Globus pallidus (tissue), 1 donor: ENCODE measurements around the gene MAN1A2.

Source experiments
- DNase-seq: peaks from one replicate; pipeline ENCODE4 v3.0.0-alpha.2; 2015; ENCODE audit warnings: low spot score

MAN1A2 gene

GRCh38 chr1:117495068-117495467 lies 127.8 kb downstream of the MAN1A2 start:
- no peak for DNase-seq

DNA sequence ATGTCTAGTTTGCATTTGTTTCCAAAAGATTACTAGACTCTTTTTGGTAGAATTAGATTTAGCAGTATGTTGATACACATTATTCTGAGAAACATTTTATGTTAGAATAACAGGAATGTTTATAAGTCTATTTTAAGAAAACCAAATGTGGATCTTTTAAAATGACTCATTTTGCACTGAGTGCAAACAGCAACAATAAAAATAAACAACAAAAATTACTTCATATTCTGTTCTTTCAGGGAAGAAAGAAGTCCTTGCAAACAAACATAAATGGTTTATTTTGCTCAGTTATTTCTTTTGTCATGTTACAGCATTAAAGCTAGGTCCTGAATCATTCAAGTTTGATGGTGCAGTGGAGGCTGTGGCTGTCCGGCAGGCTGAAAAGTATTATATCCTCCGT lies 131.8 kb downstream of the MAN1A2 start:
- DNase-seq: no peak

DNA sequence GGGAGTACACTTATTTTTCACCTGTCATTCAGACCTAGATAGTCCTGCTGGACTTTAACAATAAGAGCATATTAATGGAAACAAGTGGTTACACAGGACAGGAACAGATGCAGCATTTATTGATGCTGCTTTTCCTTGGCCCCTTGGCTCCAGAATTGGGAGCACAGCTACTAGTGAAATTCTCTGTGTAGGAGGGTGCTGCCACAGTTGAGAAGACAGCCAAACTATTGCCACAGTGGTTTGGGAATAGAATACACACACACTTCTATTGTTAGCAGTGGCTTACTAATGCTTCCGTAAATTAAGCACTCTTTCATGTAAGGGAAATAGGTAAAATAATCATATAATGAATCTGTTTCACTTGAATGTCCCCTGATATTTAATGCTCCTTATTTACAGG lies 133.3 kb downstream of the MAN1A2 start:
- no peak for DNase-seq

DNA sequence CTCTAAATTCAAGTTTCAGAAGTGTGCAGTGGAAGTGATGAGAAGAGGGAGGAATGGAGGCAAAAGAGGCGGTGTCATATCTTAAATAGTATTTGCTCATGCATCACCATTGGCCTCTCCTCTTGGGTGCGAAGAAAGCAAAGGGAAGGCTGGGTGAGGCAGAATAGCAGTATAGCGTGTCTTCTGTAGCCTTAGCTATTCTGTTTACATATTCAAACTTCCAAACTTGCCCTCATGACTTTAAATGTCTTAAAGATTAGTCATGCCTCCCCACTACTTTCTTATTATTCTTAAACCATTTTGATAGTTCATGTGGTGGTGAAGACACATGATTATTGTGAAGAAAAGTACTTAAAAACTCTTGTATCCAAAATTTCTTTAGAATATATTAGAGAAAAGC lies 134.0 kb downstream of the MAN1A2 start:
- no peak for DNase-seq

DNA sequence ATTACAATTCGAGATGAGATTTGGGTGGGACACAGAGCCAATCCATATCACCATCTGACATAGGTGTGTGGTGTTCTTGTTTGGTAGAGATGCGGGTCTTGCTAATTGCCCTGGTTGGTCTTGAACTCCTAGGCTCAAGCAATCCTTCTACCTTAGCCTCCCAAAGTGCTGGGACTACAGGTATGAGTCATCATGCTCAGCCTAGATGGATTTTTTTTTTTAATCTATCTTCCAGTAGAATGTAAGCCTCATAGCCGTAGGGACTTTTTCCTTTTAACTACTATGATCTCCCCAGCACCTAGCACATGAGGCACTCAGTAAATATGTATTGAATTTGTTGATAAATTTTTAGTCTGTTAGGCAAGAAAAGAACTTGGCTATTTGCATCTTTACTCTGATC lies 144.0 kb downstream of the MAN1A2 start:
- DNase-seq: no peak

DNA sequence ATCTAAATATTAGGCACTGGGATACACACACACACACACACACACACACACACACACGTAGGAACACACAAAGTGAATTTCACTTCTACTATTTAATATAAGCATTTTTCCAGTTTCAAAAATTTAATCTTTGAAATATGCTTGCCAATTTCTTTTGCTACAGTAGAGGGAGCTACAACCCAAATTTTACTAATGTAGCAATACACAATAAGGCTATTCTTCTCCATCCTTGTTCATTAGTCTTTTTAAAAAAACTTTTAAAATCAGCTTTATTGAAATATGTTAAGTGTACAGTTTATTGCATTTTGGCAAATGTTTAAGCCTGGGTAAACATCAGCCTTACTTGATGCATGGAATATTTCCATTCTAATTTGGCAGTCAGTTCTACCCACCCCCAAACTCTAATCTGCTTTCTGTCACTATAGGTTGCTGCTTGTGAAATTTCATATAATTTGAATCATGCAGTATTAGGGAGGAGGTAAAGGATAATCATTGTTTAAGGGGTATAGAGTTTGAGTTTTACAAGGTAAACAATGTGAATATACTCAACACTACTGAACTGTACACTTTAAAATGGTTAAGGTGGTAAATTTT lies 145.6 kb downstream of the MAN1A2 start:
- DNase-seq: peak; percentile 11

DNA sequence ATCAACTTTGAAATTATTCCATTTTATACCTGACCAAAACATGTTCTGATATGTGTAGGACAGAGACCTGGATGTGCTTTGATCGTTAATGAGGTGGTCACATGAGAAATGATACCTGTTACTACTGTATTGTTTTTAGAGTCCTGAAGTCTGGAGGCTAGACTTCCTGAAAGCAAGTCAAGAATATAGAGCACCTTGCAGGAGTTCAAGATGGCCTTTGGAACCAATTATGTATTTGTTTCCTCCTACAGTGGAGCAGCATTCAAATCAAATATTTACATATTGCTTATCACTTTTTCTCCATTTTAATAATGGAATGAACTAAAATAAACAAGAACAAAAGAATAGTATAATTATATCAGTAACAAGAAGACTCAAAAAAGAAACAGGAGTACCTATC lies 155.9 kb downstream of the MAN1A2 start:
- no peak for DNase-seq

DNA sequence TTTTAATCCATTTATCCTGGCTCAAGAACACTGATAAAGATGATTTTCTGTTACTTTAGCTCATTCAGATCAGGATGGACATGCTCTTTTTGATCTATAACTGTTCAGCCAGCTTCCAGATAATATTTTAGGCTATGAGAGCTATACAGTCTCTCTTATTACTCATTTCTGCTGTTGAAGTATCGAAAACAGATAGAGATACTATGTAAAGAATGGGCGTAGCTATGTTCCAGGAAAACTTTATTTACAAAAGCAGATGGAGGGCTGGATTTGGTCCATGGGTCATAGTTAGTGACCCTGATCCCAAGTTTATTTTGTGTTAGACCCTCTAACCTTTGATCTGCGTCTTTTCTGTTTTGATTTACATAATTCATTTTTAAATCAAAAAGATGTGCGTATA lies 159.8 kb downstream of the MAN1A2 start:
- DNase-seq: no peak

- DNase-seq: no peak
Measured at GRCh38 chr1:117527566-117528102, 160.4 kb downstream of the MAN1A2 start.

DNA sequence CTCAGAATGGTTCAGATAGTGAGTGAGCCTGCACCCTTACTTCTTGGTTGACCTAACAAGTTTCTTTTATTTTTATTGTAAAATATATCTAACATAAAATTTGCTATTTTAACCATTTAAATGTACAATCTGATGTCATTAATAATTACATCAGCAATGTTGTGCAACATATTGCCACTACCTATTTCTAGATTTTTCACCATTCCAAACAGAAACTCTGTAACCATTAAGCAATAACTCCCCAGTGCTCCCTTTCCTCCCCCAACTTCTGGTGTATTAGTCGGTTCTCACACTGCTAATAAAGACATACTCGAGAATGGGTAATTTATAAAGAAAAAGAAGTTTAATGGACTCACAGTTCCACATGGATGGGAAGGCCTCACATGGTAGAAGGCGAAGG lies 162.4 kb downstream of the MAN1A2 start:
- no peak for DNase-seq

DNA sequence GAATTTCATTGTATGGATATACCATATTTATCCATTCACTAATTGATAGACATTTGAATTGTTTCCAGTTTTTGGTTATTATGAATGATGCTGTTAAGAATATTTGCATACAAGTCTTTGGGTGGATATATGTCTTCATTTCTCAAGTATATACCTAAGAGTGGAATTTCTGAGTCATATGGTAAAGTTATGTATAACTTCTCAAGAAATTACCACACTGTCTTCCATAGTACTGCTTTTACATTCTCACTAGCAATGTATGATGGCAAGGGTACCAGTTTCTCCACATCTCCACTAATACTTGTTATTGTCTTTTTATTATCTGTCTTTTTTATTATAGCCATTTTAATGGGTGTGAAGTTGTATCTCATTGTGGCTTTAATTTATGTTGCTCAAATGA lies 164.0 kb downstream of the MAN1A2 start:
- DNase-seq: no peak

DNA sequence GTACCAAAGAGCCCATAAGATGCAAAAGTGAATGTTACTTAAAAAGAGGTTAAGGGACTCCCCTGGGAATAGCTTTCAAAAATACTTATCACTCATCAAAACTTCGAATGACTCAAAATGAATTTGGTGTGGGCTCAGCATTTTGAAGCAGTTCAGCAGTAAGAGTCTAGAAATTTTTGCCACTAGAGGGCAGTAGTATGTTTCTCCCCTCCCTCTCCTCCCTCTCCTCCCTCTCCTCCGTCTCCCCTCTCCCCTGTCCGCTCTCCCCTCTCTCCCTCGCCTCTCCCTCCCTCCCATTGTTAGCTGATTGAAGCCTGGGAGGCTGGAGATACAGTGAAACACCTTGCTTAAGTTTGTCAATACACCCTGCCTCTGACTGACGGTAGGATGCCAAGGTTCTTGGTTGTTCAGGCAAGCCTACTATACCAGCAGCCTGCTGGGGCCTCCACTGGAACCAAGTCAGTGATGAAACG lies 167.8 kb downstream of the MAN1A2 start:
- DNase-seq: peak; percentile 38

DNA sequence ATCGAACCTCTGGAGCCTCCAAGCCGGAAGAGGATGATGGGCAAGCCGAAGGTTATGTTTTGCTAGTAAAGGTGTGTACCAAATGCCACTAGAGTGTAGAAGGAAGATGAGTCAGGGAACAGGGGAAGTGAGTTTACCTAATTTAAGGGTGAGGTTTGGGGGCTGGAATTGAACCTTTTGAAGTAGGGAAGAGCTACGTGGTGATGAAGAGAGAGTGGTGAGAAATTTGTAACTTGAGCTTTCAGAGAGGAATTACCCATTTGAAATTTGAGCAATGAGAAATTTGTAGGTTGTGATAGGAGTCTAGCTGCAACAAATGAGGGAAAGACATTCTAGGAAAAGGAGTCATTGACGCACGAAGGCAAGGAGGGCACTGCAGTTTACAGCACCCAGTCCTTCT lies 168.6 kb downstream of the MAN1A2 start:
- no peak for DNase-seq

DNA sequence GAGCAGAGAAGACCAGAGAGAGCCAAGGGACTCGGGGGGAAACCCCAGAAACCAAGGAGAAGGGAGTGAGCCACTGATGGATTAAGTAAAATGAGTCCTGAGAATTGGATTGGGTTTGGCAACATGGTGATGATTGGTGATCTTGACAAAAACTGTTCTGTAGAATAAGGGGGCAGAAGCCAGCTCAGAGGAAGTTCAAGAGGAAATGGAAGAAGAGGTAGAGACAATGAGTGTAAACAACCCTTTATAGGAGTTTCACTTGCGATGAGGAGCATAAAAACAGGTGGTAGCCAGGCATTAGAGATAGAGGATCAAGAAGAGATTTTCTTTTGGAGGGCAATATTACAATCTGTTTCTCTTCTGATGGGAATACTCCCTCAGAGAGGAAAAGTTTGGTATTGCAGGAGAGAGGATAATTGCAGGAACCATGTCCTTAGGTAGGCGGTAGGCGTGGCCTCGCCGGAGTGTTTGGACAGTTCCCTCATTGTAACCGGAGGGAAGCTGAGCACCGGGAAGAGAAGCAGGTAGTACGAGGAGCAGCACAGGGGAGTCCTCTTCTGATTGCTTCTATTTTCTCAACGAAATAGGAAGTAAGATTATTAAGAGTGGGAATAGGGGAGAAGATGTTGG lies 170.2 kb downstream of the MAN1A2 start:
- no peak for DNase-seq

DNA sequence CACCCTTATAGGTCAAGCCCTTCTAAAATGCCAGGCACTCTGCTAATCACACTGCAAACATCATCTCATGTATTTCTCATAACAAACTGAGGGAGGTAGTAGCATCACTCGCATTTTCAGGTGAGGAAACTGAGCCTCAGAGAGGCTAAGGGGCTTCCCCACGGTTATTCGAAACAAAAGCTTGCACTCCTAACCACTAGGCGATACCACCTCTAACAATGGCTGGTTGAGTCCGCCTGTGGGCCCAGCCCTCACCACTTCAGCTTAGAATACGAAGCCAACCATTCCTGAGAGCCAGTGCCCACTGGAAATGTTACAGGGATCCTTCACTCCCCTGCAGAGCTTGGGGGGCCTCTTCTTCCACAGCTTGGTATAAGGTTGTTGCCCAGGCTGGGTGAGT lies 173.3 kb downstream of the MAN1A2 start:
- no peak for DNase-seq

GRCh38 chr1:117541003-117541402 lies 173.8 kb downstream of the MAN1A2 start:
- no peak for DNase-seq

DNA sequence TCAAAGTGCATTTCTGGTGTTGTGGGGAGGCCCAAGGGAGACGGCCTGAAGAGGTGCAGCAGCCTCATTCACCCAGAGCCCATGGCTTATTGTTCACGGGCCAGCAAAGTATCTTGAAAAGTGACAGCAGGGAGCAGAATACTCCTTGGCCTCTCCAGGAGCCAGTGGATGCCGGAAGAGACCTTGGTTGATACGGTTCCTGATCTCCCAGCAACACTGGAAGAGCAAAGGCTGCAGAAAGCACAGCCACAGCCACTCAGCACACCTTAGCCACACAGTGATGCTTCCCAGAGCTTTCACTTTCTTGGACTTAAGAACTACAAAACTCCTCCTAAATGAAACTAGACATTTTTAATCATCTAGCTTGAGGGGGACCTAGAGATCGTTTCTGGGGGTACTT lies 174.3 kb downstream of the MAN1A2 start:
- no peak for DNase-seq

DNA sequence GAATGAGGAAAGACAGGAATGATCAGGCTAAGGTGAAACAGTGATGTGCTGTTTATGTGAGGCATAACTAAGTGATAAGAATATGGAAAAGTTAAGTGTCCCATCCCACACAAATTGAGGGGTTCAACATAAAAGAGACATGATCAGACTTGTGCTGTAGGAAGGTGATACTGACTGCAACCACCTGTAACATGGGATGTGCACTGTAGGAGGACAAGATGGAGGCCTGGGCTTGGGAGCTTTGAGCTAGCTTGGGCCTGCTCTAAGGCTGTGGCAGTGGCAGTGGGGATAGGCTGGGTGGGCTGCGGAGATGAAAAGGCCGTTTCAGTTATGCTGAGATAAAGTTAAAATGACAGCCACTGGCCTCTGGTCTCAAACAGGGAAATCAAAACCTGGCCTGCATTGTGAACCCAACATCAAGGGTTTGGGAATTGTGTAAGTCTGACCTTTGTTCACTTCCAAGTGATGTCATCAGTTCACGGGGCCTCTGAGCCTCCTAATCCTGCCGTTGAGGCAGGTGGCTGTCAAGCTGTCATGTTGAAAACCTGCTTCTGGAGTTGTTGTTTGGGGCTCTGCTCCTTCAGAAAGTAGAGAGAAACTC lies 177.4 kb downstream of the MAN1A2 start:
- no peak for DNase-seq

GRCh38 chr1:117546467-117546866 lies 179.2 kb downstream of the MAN1A2 start:
- no peak for DNase-seq

- no peak for DNase-seq
Measured at GRCh38 chr1:117553471-117553870, 186.2 kb downstream of the MAN1A2 start.

DNA sequence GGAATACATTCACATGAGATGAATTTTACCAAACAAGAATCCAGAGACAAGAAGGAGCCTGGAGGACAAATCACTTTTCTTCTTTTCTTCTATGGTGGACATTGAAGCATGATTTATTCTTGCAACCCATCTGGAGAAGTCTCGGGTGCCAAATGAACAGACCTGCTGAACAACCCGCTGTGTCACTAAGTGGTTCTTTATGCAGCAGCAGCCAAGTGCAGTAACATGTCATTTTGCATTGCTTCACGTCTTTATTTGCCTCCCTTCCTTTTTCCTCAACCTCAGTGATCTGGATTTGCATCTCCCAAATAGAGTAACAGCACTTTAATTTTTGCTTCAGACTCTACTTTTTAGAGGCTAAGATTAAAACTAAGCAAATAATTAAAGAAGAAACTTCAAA lies 188.6 kb downstream of the MAN1A2 start:
- DNase-seq: no peak

GRCh38 chr1:117556341-117556740 lies 189.1 kb downstream of the MAN1A2 start:
- DNase-seq: no peak

- DNase-seq: no peak
Measured at GRCh38 chr1:117556976-117557375, 189.7 kb downstream of the MAN1A2 start.
